Pancreas (tissue), 10 donors: ENCODE results near the gene RBMS3. TPM values are rescaled to one million over a fixed set of nuclear protein-coding genes. Genes with fewer than 3 reads are reported as not detected.

Experiments used
- ATAC-seq, 4 donors: fragments of 200-7000 bp; cut with Tn5 transposase; one replicate each; pipeline versions ENCODE4 v1.8.0 to v1.9.1; 2020; ENCODE audit warnings: mild to moderate bottlenecking in 4 of 4, moderate library complexity in 4 of 4
- DNase-seq, 6 donors: peaks; one replicate each; pipeline ENCODE4 v3.0.0-alpha.2; 2020
- FAIRE-seq: peaks from 2 replicates; lab custom pipeline; 2012; peaks lifted over from hg19 to GRCh38; lab: Jason Lieb, UNC
- H3K27ac ChIP-seq, 4 donors: fragments of 200-600 bp; sonication (generic); 1 replicate in 3 of 4; 2 replicates in 1 of 4; pipeline versions ENCODE4 v1.5.0 to v1.8.0; 2020
- H3K27me3 ChIP-seq, 4 donors: fragments of 200-600 bp; one replicate each; pipeline ENCODE4 v1.8.0; 2021
- H3K36me3 ChIP-seq, 3 donors: fragments of 200-600 bp; sonication (generic) in 1 of 3; one replicate each; pipeline versions ENCODE4 v1.5.0 to v1.8.0; 2020 to 2021
- H3K4me1 ChIP-seq, 3 donors: fragments of 200-600 bp; one replicate each; pipeline ENCODE4 v1.8.0; 2021
- H3K4me3 ChIP-seq, 4 donors: fragments of 200-600 bp; sonication (generic) in 2 of 4; one replicate each; pipeline versions ENCODE4 v1.5.0 to v1.8.0; 2020 to 2021
- H3K9me3 ChIP-seq, 4 donors: fragments of 200-600 bp; one replicate each; pipeline ENCODE4 v1.8.0; 2021
- WGBS, 2 donors: extraction: QIAGEN DNeasy Blood & Tissue Kit; methylation state at CpG; one replicate each; pipeline ENCODE4 v1.1.7; 2013; 5-methylcytosine and 5-hydroxymethylcytosine counted together
- intact Hi-C, 3 donors: fragments of 100-400 bp; cut with DNase I; formaldehyde crosslinking; loops; one replicate each; pipeline versions ENCODE4 v1.11.1 to v1.14.2; 2022
- polyA plus RNA-seq, 2 donors: library from polyadenylated mRNA; stranded (reverse); fragments of 200-250 nt; gene quantifications; one replicate each; pipeline ENCODE4 v1.2.3, GENCODE V29; 2013
- total RNA-seq, 6 donors: library from RNA; stranded (reverse); fragmentation: NEBNext Ultra II Directional in 4 of 6; extraction: Animal tissue kit (Norgen Biotek cat#: 25700) in 4 of 6; gene quantifications; one replicate each; pipeline versions ENCODE4 v1.2.1 to v1.2.4, GENCODE V29; 2021 to 2023
- TF ChIP-seq, protein P1 (sequence below), 4 donors: fragments of 200-600 bp; sonication (generic) in 3 of 4; IDR thresholded peaks; one replicate each; pipeline versions ENCODE4 v1.5.0 to v1.8.0; 2021; ENCODE audit warnings: antibody characterized with exemption in 4 of 4
- donor health status: healthy with polysubstance abuse.
- donor health status: DM: no; HTN: no; CAD: no; lungs with moderate emphysema.
- donor health status: DM: no; HTN: no; CAD: no.
- donor health status: control.
- donor health status: control.
- donor health status: Bipolar disorder and iron deficiency.
- donor health status: DM: yes; HTN: yes; CAD: no.
- donor health status: DM: no; HTN: no; CAD: no.
- donor health status: DM: no; HTN: no; CAD: no.
- donor health status: DM: yes; HTN: yes; CAD: no.

The RBMS3 gene
- total and polyA plus RNA-seq, 8 donors, result 4.0 to 10.0 (median 6.6) TPM

DNA sequence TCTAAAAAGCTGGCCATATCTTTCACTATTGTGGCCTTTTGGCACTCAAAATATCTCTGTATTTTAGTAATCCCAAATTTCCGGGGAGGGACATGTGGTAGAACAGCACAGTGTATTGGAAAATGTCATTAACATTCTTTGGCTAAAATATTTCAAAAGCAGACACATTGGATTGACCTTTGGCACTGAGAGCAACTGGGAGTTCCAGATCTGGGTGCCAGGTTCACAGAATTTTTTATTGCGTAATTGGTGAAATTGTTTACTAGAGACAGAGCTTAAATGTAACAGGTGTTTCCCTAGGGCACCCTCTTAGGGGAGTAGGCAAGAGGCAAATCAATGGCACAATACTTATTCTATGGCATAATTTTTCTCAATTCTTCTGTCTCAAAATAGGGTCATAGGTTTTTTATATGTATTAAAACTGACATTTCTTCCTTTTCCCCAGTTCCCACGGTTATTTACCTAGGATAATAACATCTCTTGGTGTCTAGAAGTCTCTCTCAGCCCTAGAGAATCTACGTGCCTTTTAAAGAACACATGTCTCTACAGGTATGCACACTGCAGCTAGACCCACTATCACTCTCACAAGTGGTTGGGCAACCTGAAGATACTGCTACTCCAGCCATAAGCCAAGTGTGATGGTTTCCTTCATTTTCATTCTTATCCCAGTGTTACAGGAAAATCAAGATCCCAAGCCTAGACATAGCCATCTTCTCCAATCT is 10.6 kb downstream of the RBMS3 start:
- WGBS, 2 donors, result 34 to 36% methylated on average over 4 of the region's 4 CpGs
- no peaks in the 10 kb centered on the region for H3K9me3 ChIP-seq
- H3K27ac ChIP-seq, result peak overlapping the region in 1 of 4 donors; percentile 2
- no peaks in the 10 kb centered on the region for H3K27me3 ChIP-seq
- TF ChIP-seq, protein P1, sequence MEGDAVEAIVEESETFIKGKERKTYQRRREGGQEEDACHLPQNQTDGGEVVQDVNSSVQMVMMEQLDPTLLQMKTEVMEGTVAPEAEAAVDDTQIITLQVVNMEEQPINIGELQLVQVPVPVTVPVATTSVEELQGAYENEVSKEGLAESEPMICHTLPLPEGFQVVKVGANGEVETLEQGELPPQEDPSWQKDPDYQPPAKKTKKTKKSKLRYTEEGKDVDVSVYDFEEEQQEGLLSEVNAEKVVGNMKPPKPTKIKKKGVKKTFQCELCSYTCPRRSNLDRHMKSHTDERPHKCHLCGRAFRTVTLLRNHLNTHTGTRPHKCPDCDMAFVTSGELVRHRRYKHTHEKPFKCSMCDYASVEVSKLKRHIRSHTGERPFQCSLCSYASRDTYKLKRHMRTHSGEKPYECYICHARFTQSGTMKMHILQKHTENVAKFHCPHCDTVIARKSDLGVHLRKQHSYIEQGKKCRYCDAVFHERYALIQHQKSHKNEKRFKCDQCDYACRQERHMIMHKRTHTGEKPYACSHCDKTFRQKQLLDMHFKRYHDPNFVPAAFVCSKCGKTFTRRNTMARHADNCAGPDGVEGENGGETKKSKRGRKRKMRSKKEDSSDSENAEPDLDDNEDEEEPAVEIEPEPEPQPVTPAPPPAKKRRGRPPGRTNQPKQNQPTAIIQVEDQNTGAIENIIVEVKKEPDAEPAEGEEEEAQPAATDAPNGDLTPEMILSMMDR (IDR thresholded peaks at IDR 0.05), result no peak
- no peak overlapping the region for H3K4me3 ChIP-seq
- no peak for FAIRE-seq
- peak; percentile 95 to 99 (median 96) for ATAC-seq
- H3K4me1 ChIP-seq, result peaks cover 0 to 20% (median 0%) of the 10 kb centered on the region in 3 donors
- intact Hi-C loops, result no loop called here
- H3K36me3 ChIP-seq, result no peaks in the 10 kb centered on the region
- DNase-seq, result peak in 3 of 6 donors; percentile 37 to 53 (median 38)

DNA sequence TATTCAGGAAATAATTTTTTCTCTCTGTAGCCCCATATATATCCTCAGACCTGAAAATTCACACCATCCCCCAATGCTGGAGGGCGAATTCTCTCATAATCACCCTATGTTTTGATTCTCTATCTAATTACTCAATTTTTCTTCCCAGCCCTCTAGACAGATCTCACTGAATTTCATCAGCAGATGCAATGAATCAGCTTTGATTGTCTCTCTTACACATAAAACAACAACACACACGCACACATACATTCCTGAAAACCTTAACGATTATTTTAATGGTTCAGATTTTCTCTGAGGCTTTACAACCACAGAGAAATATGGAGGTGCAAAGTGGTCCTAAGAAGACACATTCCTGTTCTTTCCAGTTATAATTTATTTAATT is 11.1 kb downstream of the RBMS3 start:
- Histone ChIP-seq H3K9me3 (no peaks in the 10 kb centered on the region), H3K4me3 (no peak overlapping the region), H3K36me3 (no peaks in the 10 kb centered on the region), H3K4me1 (peaks cover 0 to 16% (median 0%) of the 10 kb centered on the region in 3 donors), H3K27me3 (no peaks in the 10 kb centered on the region), H3K27ac (no peak overlapping the region)
- TF ChIP-seq, protein P1 (IDR thresholded peaks at IDR 0.05), result no peak
- ATAC-seq (no peak), DNase-seq (no peak), FAIRE-seq (no peak)
- intact Hi-C loops, result no loop called here
- WGBS, 2 donors, result 92 to 93% methylated on average over 3 of the region's 3 CpGs

DNA sequence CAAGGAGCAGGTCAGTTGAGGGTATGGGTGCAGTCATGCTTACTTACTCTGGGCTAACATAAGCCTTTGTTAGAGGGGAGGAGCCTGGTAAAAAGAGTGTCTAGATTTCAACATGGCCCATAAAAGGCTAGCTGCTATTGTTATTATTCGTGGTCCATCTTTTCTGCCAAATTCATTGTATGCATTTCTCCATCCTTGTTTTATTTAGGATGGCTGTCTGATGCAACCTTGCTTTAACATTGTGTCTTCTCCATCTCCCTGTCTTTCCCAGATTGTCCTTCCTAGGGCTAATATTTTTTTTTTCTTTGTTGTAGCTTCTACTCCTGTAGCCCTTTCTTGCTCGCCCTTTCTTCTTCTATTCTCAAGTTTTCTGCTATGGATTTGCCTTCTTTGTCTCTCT is 12.6 kb downstream of the RBMS3 start:
- DNase-seq (no peak), FAIRE-seq (no peak), ATAC-seq (no peak)
- TF ChIP-seq, protein P1 (IDR thresholded peaks at IDR 0.05), result no peak
- Histone ChIP-seq H3K27ac (no peak overlapping the region), H3K4me3 (no peak overlapping the region), H3K36me3 (no peaks in the 10 kb centered on the region), H3K9me3 (no peaks in the 10 kb centered on the region), H3K4me1 (peaks cover 0 to 14% (median 0%) of the 10 kb centered on the region in 3 donors), H3K27me3 (no peaks in the 10 kb centered on the region)
- WGBS, 2 donors, result 46 to 58% methylated on average over 2 of the region's 2 CpGs
- intact Hi-C loops, result no loop called here

DNA sequence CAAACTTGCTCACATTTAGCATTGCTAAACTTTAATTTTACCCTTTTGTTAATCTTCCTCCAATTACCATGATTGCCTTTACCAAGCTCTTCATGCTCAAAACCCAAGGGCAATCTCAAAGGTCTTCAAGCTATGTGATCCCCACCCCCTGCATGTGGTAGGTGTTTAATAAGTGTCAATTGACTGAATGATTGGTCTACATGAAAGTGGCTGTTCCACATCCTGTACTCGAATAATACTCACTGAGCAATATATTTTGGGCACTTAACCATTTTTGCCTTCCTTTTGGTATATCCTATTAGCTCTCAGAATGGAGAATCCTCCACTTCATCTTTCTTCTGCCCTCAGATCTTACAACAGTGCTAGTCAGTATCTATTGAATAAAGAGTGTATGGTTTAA is 17.1 kb downstream of the RBMS3 start:
- TF ChIP-seq, protein P1 (IDR thresholded peaks at IDR 0.05), result no peak
- Histone ChIP-seq H3K27me3 (no peaks in the 10 kb centered on the region), H3K4me3 (no peak overlapping the region), H3K36me3 (no peaks in the 10 kb centered on the region), H3K4me1 (no peaks in the 10 kb centered on the region), H3K9me3 (no peaks in the 10 kb centered on the region), H3K27ac (no peak overlapping the region)
- ATAC-seq, result no peak
- FAIRE-seq, result no peak
- intact Hi-C loops, result no loop called here
- 56 to 64% methylated on average over 1 of the region's 1 CpG for WGBS, 2 donors
- DNase-seq, result no peak

DNA sequence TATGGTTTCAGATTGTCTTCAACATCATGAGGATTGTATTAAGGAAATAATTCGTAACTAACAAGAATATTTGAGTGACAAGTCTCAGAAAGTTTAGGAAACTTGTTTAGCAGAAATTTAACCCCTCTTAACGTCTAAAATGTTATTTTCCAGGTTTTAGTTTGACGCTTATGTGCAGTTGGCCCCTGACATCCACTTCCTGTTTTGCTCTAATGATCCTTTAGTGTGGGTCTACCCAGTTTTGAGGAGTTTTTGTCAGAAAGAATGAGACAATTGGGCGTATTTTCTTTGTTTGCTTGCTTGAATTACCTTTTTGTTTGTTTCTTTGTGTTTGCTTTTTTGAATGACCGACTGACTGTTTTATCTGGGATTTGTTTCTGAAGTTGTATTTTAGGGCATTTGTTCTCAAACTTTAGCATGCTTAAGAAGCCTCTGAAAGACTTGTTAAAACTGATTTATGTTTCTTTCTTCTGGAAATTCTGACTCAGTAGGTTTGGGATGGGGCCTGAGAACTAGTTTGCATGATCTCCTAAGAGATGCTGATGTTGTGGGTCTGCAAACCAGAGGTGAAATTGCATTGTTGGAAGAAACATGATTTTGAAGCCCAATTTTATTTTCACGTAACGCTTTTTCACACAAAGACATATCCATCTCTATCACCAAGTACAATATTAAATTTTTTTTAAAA is 20.6 kb downstream of the RBMS3 start:
- Histone ChIP-seq H3K4me1 (no peaks in the 10 kb centered on the region), H3K36me3 (no peaks in the 10 kb centered on the region), H3K27me3 (no peaks in the 10 kb centered on the region), H3K27ac (no peak overlapping the region), H3K4me3 (no peak overlapping the region), H3K9me3 (no peaks in the 10 kb centered on the region)
- TF ChIP-seq, protein P1 (IDR thresholded peaks at IDR 0.05), result no peak
- ATAC-seq, result no peak
- intact Hi-C loops, result no loop called here
- no peak for DNase-seq
- WGBS, 2 donors, result 60 to 64% methylated on average over 7 of the region's 7 CpGs
- no peak for FAIRE-seq
